K562 (cell line): ENCODE data around the gene JUP.

Experiments used
- EGR1 ChIP-seq: fragments of 450-650 bp; conservative IDR thresholded peaks from 2 replicates; pipeline ENCODE4 v1.6.1; 2017; ENCODE audit warnings: mild to moderate bottlenecking
- SREBF1 ChIP-seq: fragments of 150-350 bp; IDR thresholded peaks from 2 replicates; pipeline ENCODE4 v1.6.1; 2014; ENCODE audit warnings: antibody characterized with exemption, low read depth, low read length, borderline replicate concordance
- ZNF76 ChIP-seq: fragments of 250-450 bp; sonication (Bioruptor Pico); IDR thresholded peaks from 2 replicates; pipeline ENCODE4 v1.4.0; 2020; ENCODE audit warnings: mild to moderate bottlenecking, moderate library complexity, borderline replicate concordance
- TF ChIP-seq, protein P1 (sequence below): IDR thresholded peaks from 2 replicates; pipeline ENCODE4 v1.6.1; 2012; ENCODE audit warnings: low read depth, low read length, improper control_type of control experiment, borderline replicate concordance
- TF ChIP-seq, protein P2 (sequence below), 3 experiments: IDR thresholded peaks in 2 of 3; conservative IDR thresholded peaks in 1 of 3; 2 replicates each; pipeline ENCODE4 v1.5.1; 2011 to 2012; ENCODE audit warnings: low read length in 3 of 3, mild to moderate bottlenecking in 3 of 3, control low read depth in 2 of 3, improper control_type of control experiment in 1 of 3, inconsistent platforms in 1 of 3, low read depth in 1 of 3, mixed read lengths in 1 of 3, moderate library complexity in 1 of 3; ENCODE audit not compliant: insufficient read depth in 2 of 3

DNA sequence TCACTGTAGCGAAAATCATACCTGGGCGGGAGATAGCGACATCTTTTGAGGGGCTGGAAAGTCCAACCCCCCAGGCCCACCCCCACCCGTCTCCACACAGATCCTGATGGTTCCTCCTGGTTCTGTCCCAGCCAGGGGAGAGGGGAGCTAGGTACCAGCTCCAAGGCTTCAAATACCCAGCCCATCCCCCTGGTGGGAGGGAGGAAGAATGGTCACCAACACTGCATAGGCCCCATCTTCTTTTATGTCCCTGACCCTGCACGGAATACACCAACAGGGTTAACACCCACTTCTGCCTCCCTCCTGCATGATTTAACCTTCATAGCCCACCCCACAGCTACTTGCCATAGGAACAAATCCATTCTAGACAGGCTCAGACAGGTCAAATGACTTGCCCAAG lies 61.4 kb downstream of the JUP start:
- TF ChIP-seq EGR1 (no peak), SREBF1 (no peak), ZNF76 (no peak)
- TF ChIP-seq, protein P1, sequence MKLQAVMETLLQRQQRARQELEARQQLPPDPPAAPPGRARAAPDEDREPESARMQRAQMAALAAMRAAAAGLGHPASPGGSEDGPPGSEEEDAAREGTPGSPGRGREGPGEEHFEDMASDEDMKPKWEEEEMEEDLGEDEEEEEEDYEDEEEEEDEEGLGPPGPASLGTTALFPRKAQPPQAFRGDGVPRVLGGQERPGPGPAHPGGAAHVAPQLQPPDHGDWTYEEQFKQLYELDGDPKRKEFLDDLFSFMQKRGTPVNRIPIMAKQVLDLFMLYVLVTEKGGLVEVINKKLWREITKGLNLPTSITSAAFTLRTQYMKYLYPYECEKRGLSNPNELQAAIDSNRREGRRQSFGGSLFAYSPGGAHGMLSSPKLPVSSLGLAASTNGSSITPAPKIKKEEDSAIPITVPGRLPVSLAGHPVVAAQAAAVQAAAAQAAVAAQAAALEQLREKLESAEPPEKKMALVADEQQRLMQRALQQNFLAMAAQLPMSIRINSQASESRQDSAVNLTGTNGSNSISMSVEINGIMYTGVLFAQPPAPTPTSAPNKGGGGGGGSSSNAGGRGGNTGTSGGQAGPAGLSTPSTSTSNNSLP = no peak
- TF ChIP-seq, protein P2, sequence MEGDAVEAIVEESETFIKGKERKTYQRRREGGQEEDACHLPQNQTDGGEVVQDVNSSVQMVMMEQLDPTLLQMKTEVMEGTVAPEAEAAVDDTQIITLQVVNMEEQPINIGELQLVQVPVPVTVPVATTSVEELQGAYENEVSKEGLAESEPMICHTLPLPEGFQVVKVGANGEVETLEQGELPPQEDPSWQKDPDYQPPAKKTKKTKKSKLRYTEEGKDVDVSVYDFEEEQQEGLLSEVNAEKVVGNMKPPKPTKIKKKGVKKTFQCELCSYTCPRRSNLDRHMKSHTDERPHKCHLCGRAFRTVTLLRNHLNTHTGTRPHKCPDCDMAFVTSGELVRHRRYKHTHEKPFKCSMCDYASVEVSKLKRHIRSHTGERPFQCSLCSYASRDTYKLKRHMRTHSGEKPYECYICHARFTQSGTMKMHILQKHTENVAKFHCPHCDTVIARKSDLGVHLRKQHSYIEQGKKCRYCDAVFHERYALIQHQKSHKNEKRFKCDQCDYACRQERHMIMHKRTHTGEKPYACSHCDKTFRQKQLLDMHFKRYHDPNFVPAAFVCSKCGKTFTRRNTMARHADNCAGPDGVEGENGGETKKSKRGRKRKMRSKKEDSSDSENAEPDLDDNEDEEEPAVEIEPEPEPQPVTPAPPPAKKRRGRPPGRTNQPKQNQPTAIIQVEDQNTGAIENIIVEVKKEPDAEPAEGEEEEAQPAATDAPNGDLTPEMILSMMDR (IDR thresholded peaks at IDR 0.05 in 2 of 3, conservative IDR thresholded peaks at IDR 0.05 in 1 of 3; ENCODE audit: insufficient read depth in 2 of 3, low read depth in 1 of 3, low read length in 3 of 3) = no peak
